ENCODE results near the gene ULBP2.
"Not testable (repeated sequence)": the region's sequence is repeated elsewhere in the genome, so short reads cannot be mapped to it uniquely, and the experiment has no call there.

GRCh38 chr6:149922091-149922490 is 19.7 kb upstream of the ULBP2 start:
- TF ChIP-seq, protein P1, sequence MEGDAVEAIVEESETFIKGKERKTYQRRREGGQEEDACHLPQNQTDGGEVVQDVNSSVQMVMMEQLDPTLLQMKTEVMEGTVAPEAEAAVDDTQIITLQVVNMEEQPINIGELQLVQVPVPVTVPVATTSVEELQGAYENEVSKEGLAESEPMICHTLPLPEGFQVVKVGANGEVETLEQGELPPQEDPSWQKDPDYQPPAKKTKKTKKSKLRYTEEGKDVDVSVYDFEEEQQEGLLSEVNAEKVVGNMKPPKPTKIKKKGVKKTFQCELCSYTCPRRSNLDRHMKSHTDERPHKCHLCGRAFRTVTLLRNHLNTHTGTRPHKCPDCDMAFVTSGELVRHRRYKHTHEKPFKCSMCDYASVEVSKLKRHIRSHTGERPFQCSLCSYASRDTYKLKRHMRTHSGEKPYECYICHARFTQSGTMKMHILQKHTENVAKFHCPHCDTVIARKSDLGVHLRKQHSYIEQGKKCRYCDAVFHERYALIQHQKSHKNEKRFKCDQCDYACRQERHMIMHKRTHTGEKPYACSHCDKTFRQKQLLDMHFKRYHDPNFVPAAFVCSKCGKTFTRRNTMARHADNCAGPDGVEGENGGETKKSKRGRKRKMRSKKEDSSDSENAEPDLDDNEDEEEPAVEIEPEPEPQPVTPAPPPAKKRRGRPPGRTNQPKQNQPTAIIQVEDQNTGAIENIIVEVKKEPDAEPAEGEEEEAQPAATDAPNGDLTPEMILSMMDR (IDR thresholded peaks at IDR 0.05) = not testable (repeated sequence)
- not testable (repeated sequence) for TF ChIP-seq POLR2A (IDR thresholded peaks at IDR 0.05)
